HepG2 (cell line): ENCODE measurements around the gene ZNF467.

Source experiments
- ERF ChIP-seq: IDR thresholded peaks from 2 replicates; pipeline ENCODE4 v1.6.1; 2018; ENCODE audit warnings: missing biosample characterization, missing genetic modification reagents
- ZNF124 ChIP-seq: sonication (generic); formaldehyde crosslinking; IDR thresholded peaks from 2 replicates; pipeline ENCODE4 v1.4.0; 2020; ENCODE audit warnings: missing genetic modification reagents
- ZSCAN25 ChIP-seq: sonication (generic); formaldehyde crosslinking; IDR thresholded peaks from 2 replicates; pipeline ENCODE4 v1.8.0; 2022; ENCODE audit warnings: mild to moderate bottlenecking, missing genetic modification reagents
- ZSCAN9 ChIP-seq: IDR thresholded peaks from 2 replicates; pipeline ENCODE4 v1.6.1; 2016; ENCODE audit warnings: borderline replicate concordance

- TF ChIP-seq ZSCAN25 (CRISPR knock-in tag) (no peak), ERF (no peak), ZSCAN9 (CRISPR knock-in tag) (no peak), ZNF124 (no peak)
Measured at GRCh38 chr7:149725426-149725821, 48.0 kb downstream of the ZNF467 start.
